Spinal cord (tissue), 10 donors: ENCODE data around the gene COA1. TPM values are rescaled to one million over a fixed set of nuclear protein-coding genes. Genes with fewer than 3 reads are reported as not detected.

ENCODE experiments used
- DNase-seq, 6 donors: peaks; one replicate each; pipeline versions ENCODE4 v3.0.0 to v3.0.0-alpha.2; 2013 to 2015; ENCODE audit warnings: low spot score in 6 of 6, low read depth in 4 of 6
- H3K27ac ChIP-seq: one replicate; pipeline ENCODE4 v1.5.1; 2013; ENCODE audit warnings: low read depth, low read length, control low read depth
- H3K27me3 ChIP-seq: one replicate; pipeline ENCODE4 v1.6.1; 2013; ENCODE audit warnings: low read length; ENCODE audit not compliant: control insufficient read depth, insufficient read depth
- H3K36me3 ChIP-seq: one replicate; pipeline ENCODE4 v1.6.1; 2013; ENCODE audit warnings: low read length; ENCODE audit not compliant: control insufficient read depth, insufficient read depth
- H3K4me1 ChIP-seq: one replicate; pipeline ENCODE4 v1.6.1; 2013; ENCODE audit warnings: low read length; ENCODE audit not compliant: control insufficient read depth, insufficient read depth
- H3K4me3 ChIP-seq: one replicate; pipeline ENCODE4 v1.5.1; 2013; ENCODE audit warnings: low read depth, low read length, control low read depth
- H3K9me3 ChIP-seq: one replicate; pipeline ENCODE4 v1.6.1; 2013; ENCODE audit warnings: low read length; ENCODE audit not compliant: control insufficient read depth, insufficient read depth
- WGBS: methylation state at CpG from one replicate; pipeline ENCODE4 v1.1.5; 2013; ENCODE audit warnings: missing lambda C conversion rate; ENCODE audit not compliant: insufficient coverage; 5-methylcytosine and 5-hydroxymethylcytosine counted together
- polyA plus RNA-seq, 2 donors: library from polyadenylated mRNA; unstranded; fragments of 120-200 nt; gene quantifications; one replicate each; pipeline ENCODE4 v1.2.1, GENCODE V29; 2013; ENCODE audit not compliant: insufficient read length in 2 of 2
- total RNA-seq, 2 donors: library from RNA; depleted of rRNA in 1 of 2; stranded (reverse); fragments of 120-200 nt in 1 of 2; fragments of >200 nt in 1 of 2; gene quantifications; one replicate each; pipeline versions ENCODE4 v1.2.3 to v1.2.4, GENCODE V29; 2013 to 2014
- donor health status: healthy.

Gene COA1
- total and polyA plus RNA-seq, 4 donors, result 51.2 to 72.8 (median 59.1) TPM

- Histone ChIP-seq H3K4me1 (peaks cover 6% of the 10 kb centered on the region), H3K27ac (peak overlapping the region; percentile 15), H3K4me3 (peak overlapping the region; percentile 49), H3K36me3 (no peaks in the 10 kb centered on the region), H3K9me3 (no peaks in the 10 kb centered on the region), H3K27me3 (no peaks in the 10 kb centered on the region)
- DNase-seq, result peak in 5 of 6 donors; percentile 35 to 75 (median 49)
- under 1% methylated on average over 39 of the region's 56 CpGs for WGBS
Measured at GRCh38 chr7:43758822-43759683, 29.7 kb upstream of the COA1 start.

- peak in 5 of 6 donors; percentile 21 to 91 (median 47) for DNase-seq
- Histone ChIP-seq H3K4me1 (peaks cover 6% of the 10 kb centered on the region), H3K4me3 (peak within 1 kb of the TSS; percentile 49), H3K27ac (peak within 1 kb of the TSS; percentile 15), H3K9me3 (no peaks in the 10 kb centered on the region), H3K36me3 (no peaks in the 10 kb centered on the region), H3K27me3 (no peaks in the 10 kb centered on the region)
- WGBS, result 1% methylated on average over 58 of the region's 67 CpGs
Measured at GRCh38 chr7:43758029-43758821, 28.9 kb upstream of the COA1 start, which contains the start of gene BLVRA. TSS of gene BLVRA (plus strand) at chr7:43758680. CDS start at chr7:43771159, 12,479 bp downstream.

GRCh38 chr7:43757073-43757720 is 27.9 kb upstream of the COA1 start:
- WGBS, result 89% methylated on average over 2 of the region's 2 CpGs

GRCh38 chr7:43756368-43757072 is 27.2 kb upstream of the COA1 start:
- no peaks in the 10 kb centered on the region for H3K36me3 ChIP-seq
- WGBS, result no CpG with 5 or more reads among the region's 1 CpG
- H3K27me3 ChIP-seq, result no peaks in the 10 kb centered on the region
- peak in 2 of 6 donors; percentile 8 to 13 for DNase-seq
- H3K9me3 ChIP-seq, result no peaks in the 10 kb centered on the region
- H3K27ac ChIP-seq, result no peak overlapping the region
- H3K4me3 ChIP-seq, result no peak overlapping the region
- H3K4me1 ChIP-seq, result peaks cover 6% of the 10 kb centered on the region

More at GRCh38 chr7:43757073-43757720, 27.9 kb upstream of the COA1 start:
- H3K27me3 ChIP-seq, result no peaks in the 10 kb centered on the region
- no peaks in the 10 kb centered on the region for H3K36me3 ChIP-seq
- DNase-seq, result no peak
- H3K9me3 ChIP-seq, result no peaks in the 10 kb centered on the region
- H3K4me3 ChIP-seq, result no peak overlapping the region
- no peak overlapping the region for H3K27ac ChIP-seq
- H3K4me1 ChIP-seq, result peaks cover 6% of the 10 kb centered on the region

- Histone ChIP-seq H3K9me3 (no peaks in the 10 kb centered on the region), H3K27ac (no peak overlapping the region), H3K4me1 (peaks cover 10% of the 10 kb centered on the region), H3K27me3 (no peaks in the 10 kb centered on the region), H3K4me3 (no peak overlapping the region), H3K36me3 (no peaks in the 10 kb centered on the region)
- DNase-seq, result no peak
- 100% methylated on average over 1 of the region's 4 CpGs for WGBS
Measured at GRCh38 chr7:43754596-43754995, 25.3 kb upstream of the COA1 start.

GRCh38 chr7:43753843-43754242 is 24.5 kb upstream of the COA1 start:
- Histone ChIP-seq H3K4me3 (no peak overlapping the region), H3K36me3 (no peaks in the 10 kb centered on the region)
- WGBS, result 92% methylated on average over 2 of the region's 3 CpGs

GRCh38 chr7:43753271-43753810 is 24.0 kb upstream of the COA1 start:
- H3K4me1 ChIP-seq, result peaks cover 10% of the 10 kb centered on the region
- DNase-seq, result no peak
- H3K36me3 ChIP-seq, result no peaks in the 10 kb centered on the region
- no peak overlapping the region for H3K27ac ChIP-seq
- no CpG with 5 or more reads among the region's 1 CpG for WGBS
- no peak overlapping the region for H3K4me3 ChIP-seq
- no peaks in the 10 kb centered on the region for H3K9me3 ChIP-seq
- H3K27me3 ChIP-seq, result no peaks in the 10 kb centered on the region

More at GRCh38 chr7:43753843-43754242, 24.5 kb upstream of the COA1 start:
- Histone ChIP-seq H3K27ac (no peak overlapping the region), H3K27me3 (no peaks in the 10 kb centered on the region), H3K4me1 (peaks cover 10% of the 10 kb centered on the region), H3K9me3 (no peaks in the 10 kb centered on the region)
- no peak for DNase-seq

GRCh38 chr7:43752411-43752810 is 23.1 kb upstream of the COA1 start:
- 81% methylated on average over 3 of the region's 3 CpGs for WGBS
- no peaks in the 10 kb centered on the region for H3K27me3 ChIP-seq

More at GRCh38 chr7:43752411-43752810, 23.1 kb upstream of the COA1 start:
- no peaks in the 10 kb centered on the region for H3K9me3 ChIP-seq
- H3K4me3 ChIP-seq, result no peak overlapping the region
- H3K36me3 ChIP-seq, result no peaks in the 10 kb centered on the region
- H3K27ac ChIP-seq, result no peak overlapping the region
- H3K4me1 ChIP-seq, result peaks cover 4% of the 10 kb centered on the region
- DNase-seq, result no peak
